ENCODE data around the gene PRSS38. TPM values are rescaled to one million over a fixed set of nuclear protein-coding genes. Genes with fewer than 3 reads are reported as not detected.

PRSS38 gene
- total and polyA plus RNA-seq, 10 of the 15 experiments (the other 5 are each of a cell fraction or from before 2014, with no cell fraction given): not detected

- in situ Hi-C loops (cut with MboI): no loop called here
- ChIA-PET CTCF (no interaction called here), RAD21 (ENCODE audit: unreplicated experiment) (no interaction called here), POLR2A (no interaction called here), SMC1A (ENCODE audit: uncharacterized antibody, unreplicated experiment) (no interaction called here)
- intact Hi-C loops (cut with micrococcal nuclease; ENCODE audit: unreplicated experiment): loop anchor here (5.0 to 10.0 kb wide), 2 partner anchors 52 to 620 kb away; partner anchors contain the start of genes JMJD4, SNAP47 and TRIM11
- Histone ChIP-seq H3K4me2 (ENCODE audit: control insufficient read depth, insufficient read depth) (peak overlapping the region; percentile 100), H3K9ac (ENCODE audit: control insufficient read depth, insufficient read depth, low read length) (peak overlapping the region; percentile 55), H3K27me3 (replicated peaks in 1 of 2; ENCODE audit: control insufficient read depth in 2 of 2, insufficient read depth in 2 of 2, low read length in 1 of 2) (no peaks in the 10 kb centered on the region), H4K20me1 (ENCODE audit: control insufficient read depth, insufficient read depth) (no peaks in the 10 kb centered on the region), H3K79me2 (ENCODE audit: control insufficient read depth, insufficient read depth, low read length) (no peaks in the 10 kb centered on the region), H3K4me3 (peak overlapping the region; percentile 77), H3K36me3 (ENCODE audit: control insufficient read depth in 2 of 2, insufficient read depth in 2 of 2, low read length in 1 of 2) (no peaks in the 10 kb centered on the region), H3K4me1 (ENCODE audit: control insufficient read depth, insufficient read depth, low read length) (peaks cover 10% of the 10 kb centered on the region), H3K9me3 (replicated peaks; ENCODE audit: control insufficient read depth, insufficient read depth, low read length) (no peaks in the 10 kb centered on the region), H3K27ac (ENCODE audit: control insufficient read depth, insufficient read depth) (no peak overlapping the region), H2AFZ (ENCODE audit: control insufficient read depth, low read depth, low read length) (peak overlapping the region; percentile 31; the same call in 1 of the 2 replicates)
- WGBS (ENCODE audit: insufficient coverage, insufficient replicate concordance, low lambda C conversion rate, missing lambda C conversion rate): 60% methylated on average over 44 of the region's 45 CpGs
- FAIRE-seq (no peak), DNase-seq (ENCODE audit: low read depth, low spot score) (no peak), ATAC-seq (peak; percentile 1; the same call in 1 of the 3 replicates)
- no peak for TF ChIP-seq WRNIP1 (IDR thresholded peaks at IDR 0.05; ENCODE audit: borderline replicate concordance, low read depth, low read length)
- TF ChIP-seq POLR2AphosphoS2 (IDR thresholded peaks at IDR 0.05; ENCODE audit: low read depth, low read length): no peak
- no peak for TF ChIP-seq POLR2A (IDR thresholded peaks at IDR 0.05; ENCODE audit: low read depth, low read length)
- no peak for TF ChIP-seq KAT2A (conservative IDR thresholded peaks at IDR 0.05; ENCODE audit: control insufficient read depth, low read depth, low read length)
- TF ChIP-seq RUNX3 (IDR thresholded peaks at IDR 0.05; ENCODE audit: low read length): no peak
- TF ChIP-seq, protein P1, sequence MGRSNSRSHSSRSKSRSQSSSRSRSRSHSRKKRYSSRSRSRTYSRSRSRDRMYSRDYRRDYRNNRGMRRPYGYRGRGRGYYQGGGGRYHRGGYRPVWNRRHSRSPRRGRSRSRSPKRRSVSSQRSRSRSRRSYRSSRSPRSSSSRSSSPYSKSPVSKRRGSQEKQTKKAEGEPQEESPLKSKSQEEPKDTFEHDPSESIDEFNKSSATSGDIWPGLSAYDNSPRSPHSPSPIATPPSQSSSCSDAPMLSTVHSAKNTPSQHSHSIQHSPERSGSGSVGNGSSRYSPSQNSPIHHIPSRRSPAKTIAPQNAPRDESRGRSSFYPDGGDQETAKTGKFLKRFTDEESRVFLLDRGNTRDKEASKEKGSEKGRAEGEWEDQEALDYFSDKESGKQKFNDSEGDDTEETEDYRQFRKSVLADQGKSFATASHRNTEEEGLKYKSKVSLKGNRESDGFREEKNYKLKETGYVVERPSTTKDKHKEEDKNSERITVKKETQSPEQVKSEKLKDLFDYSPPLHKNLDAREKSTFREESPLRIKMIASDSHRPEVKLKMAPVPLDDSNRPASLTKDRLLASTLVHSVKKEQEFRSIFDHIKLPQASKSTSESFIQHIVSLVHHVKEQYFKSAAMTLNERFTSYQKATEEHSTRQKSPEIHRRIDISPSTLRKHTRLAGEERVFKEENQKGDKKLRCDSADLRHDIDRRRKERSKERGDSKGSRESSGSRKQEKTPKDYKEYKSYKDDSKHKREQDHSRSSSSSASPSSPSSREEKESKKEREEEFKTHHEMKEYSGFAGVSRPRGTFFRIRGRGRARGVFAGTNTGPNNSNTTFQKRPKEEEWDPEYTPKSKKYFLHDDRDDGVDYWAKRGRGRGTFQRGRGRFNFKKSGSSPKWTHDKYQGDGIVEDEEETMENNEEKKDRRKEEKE (IDR thresholded peaks at IDR 0.05): no peak
- no peak for TF ChIP-seq ZNF24 (IDR thresholded peaks at IDR 0.05)
- TF ChIP-seq CBFB (IDR thresholded peaks at IDR 0.05; ENCODE audit: low read depth): no peak
- TF ChIP-seq RCOR1 (conservative IDR thresholded peaks at IDR 0.05; ENCODE audit: low read depth, low read length): no peak
- TF ChIP-seq CBX3 (IDR thresholded peaks at IDR 0.05; ENCODE audit: borderline replicate concordance, low read depth): no peak
- TF ChIP-seq IKZF1 (conservative IDR thresholded peaks at IDR 0.05): no peak
- no peak; the same call in 1 of the 2 replicates for TF ChIP-seq LARP7 (IDR thresholded peaks at IDR 0.05)
- no peak for TF ChIP-seq ASH2L (IDR thresholded peaks at IDR 0.05; ENCODE audit: borderline replicate concordance, low read depth)
- no peak for TF ChIP-seq TCF7 (IDR thresholded peaks at IDR 0.05; ENCODE audit: borderline replicate concordance)
- BruUV-seq (replicated peaks): no TSS peak
Observed at GRCh38 chr1:227786673-227787512, 28.6 kb upstream of the PRSS38 start.

All from GM12878 (cell line).